NCI-H1048 (cell line): ENCODE measurements around the gene BGN.

Source experiments
- DNase-seq: peaks from one replicate; lab custom pipeline; 2025; lab: John Stamatoyannopoulos, UW

The BGN gene

DNA sequence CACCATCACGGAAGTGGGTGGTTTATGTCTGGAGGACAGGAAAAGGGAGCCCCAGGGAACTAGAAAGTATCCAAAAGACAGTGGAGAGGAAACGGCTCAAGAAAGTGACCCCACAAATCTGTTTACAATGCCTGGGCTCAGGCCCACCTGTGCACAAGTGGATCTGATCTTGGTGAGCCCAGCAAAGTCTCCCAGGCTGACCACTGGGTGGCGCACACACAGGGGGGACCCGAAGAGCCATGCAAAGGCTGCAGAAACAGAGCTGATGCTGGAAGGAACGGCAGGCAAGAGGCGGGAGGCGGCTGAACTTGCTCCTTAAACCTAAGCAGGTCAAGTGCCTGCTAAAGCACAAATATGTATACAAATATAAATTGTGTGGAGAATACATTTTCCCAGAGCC lies 34.0 kb upstream of the BGN start:
- peak; percentile 10 for DNase-seq

DNA sequence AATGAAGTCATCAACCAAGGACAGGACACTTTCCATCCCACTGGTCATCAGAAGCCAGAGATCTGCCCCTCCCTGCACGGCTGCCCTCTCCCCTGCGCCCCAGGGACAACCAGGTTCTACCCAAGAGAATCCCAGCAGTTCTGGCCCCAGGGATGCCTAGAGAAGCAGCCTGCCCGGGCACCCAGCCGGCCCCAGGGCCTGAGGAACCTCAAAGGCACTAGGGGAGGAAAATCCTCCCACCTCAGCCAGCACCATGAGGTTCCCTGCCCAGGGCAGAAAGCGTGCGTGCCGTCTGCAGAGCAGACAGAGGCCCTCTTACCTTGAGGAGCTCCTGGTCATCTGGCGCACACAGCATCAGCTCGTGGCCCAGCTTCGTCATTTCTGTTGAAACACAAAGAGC lies 32.5 kb upstream of the BGN start:
- DNase-seq: no peak

DNA sequence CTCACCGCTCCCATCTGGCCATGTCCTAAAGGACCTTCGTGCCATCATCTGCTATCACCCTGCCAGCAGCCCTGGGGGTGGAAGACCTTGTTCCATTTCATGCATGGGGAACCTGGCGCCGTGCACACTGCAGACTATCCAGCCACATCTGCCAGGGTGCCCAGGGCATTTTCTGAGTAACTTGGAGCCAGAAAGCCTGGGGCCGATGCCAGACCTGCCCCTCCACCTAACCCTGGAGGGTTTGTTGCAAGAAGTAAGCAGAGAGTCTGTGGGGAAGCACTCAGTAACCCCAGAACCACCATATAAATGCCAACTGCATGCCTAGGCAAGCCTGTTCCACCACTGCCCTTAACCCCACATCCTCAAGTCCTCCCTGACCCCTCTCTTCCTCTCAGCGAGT lies 31.7 kb upstream of the BGN start:
- no peak for DNase-seq

DNA sequence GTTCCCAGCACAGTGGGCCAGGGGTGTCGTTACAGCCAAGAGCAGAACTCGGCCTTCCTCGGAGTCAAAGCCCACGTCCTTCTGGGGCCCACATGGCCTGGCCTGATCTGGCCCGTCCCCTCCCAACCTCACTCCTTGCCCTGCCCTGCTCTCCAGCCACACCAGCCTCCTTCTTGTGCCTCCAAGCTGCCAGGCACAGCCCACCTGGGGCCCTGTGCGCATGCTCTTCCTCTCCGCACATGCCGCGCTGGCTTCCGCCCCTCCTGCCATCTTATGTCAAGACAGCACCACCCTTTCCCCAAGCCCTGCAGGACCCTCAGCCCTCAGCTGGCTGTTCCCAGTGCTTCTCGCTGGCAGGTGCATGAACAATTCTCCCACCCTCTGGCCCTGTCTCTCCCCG lies 31.2 kb upstream of the BGN start:
- no peak for DNase-seq

DNA sequence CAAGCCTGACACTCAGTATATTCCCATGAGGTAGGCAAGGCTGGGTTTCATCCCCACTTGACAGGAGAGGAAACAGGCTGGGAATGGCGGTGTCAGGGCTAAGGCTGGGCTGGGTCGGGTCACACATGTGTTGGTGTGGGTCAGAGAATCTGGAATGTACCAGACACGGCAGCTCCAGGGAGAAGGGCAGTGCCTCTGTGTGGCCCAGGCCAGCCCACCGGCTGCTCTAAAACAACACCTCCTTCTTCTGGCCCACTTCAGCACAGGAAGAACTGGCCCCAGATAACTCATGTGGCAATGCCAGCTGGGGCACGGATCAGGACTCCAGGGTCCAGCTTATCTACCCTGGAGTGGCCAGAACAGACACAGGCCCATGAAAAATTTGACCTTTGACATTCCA lies 30.7 kb upstream of the BGN start:
- DNase-seq: no peak

DNA sequence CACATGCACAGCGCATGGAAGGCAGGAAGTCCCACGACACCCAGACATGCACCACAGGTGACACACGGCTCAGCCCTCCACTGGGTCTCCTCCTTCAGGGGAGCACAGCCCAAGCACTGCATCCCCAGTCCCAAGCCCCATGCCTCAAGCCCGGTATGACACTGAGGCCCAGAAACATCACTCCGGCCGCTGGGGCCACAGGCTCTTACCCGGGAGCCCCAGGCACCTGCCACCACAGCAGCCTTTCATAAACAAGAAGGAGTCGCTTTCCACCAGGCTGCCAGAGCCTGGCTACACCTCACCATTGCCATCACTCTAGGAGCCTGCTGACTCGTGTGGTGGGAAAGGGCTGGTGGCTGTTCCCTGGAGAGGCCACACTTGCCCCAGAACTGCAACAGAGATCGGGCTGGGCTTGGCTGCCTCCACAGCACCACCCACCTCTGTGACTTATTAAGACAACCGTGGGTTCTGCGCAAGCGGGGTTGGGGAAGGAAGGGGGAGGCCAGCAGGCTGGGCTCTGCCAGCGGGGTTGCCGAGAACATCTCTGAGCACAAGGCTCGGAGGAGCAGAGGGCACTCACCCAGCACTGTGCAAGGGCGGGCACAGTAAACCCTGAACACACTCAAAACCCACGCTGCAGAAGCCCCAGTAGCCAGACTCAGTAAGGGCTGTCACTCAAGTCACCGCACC lies 28.9 kb upstream of the BGN start:
- DNase-seq: no peak

DNA sequence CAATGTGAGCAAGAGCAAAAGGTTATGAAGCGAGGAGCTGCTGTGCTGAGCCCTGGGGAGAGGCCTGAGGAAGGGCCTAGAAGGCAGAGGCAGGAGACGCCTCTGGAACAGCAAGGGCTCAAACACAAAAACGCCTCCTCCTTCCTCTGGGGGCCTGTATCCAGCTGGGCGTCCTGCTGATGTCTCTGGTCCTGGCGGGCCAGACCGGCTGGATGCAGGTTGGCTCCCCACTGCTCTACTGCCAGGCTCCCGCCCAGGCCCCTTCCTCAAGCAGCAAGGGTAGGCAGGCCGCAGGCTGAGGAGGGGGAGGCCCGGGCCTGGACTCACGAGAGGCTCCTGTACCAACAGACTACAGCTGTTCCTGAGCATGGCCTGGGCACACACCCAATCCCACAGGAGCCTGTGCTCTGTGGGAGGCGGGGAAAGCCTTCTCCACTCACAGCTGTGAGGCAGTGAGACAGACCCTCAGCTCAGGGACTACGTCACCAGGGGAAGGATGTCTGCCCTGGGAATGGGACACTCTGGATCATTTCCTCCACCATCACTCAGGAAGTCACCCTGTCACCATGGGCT lies 26.7 kb upstream of the BGN start:
- DNase-seq: no peak

DNA sequence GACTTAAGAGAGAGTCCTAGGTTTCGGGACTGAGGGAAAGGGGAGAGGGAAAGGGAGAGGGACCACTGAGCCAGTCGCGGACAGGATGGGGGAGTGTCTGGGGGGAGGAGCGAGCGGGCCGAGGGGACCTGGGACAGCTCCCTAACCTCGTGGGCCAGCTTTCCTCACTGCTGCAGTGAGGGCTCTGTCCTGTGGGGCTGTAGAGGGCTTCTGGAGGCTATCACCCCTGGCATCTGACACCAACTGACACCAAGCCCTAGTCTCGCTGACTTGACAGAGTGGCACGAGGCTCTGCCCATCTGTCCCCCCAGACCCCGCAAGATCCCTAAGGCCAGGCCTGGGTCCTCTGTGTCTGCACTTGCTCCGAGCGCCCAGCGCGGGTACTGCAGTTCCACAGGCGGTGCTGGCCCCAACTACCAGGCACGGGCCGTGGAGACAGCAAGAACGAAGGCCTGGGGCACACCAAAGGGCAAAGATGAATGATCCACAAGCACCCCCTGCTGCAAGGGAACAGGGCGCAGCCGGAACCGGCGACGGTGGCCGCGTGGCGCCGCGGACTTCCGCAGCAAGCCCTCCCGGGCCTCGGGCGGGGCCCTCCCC lies 24.9 kb upstream of the BGN start:
- DNase-seq: no peak

DNA sequence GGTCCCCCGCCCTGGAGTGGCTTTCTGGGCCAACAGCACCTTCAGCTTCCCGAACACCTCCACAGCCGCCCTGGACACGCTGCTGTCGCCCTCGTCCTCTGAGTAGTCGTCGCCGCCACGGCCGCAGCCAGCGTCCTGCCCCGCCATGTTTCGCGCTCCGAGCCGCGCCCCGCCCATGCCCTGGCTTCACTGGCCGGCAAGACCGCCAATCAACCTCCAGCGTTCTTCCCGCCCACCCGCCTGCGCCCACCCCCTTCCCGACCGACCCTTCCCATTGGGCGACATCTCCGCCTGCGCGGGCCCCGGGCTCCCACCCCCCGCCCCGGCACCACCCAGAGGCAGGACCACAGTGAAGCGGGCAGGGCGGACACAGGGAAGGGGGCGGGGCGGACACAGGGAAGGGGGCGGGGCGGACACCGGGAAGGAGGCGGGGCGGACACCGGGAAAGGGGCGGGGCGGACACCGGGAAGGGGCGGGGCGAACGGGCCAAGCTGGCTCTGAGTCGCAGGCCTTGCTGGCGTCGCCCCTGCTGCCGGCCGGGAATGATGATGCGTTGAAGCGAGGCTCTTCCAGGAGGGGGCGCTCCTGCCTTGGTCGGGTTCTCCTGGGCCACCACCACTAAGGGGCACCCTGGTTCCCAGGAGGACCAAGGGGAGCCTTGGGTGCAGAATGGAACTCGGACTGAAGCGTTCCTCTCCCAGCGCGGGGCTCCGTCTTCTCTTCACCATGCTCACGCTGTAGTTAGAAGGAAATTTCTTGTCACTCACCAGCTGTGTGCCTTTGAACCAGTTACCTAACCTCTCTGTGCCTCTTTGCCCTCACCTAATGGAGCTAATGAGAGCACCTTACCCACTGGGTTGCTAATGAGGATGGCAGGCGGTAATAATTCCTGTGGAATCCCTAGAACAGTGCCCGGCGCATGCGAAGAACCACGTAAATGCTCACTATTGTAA lies 24.1 kb upstream of the BGN start, which contains the start of gene HAUS7:
Gene HAUS7, minus strand, starts transcription at position 166 of the 953 bp plus-strand sequence. Its CDS starts 19 bp downstream, at position 147.
- peak; percentile 65 for DNase-seq

DNA sequence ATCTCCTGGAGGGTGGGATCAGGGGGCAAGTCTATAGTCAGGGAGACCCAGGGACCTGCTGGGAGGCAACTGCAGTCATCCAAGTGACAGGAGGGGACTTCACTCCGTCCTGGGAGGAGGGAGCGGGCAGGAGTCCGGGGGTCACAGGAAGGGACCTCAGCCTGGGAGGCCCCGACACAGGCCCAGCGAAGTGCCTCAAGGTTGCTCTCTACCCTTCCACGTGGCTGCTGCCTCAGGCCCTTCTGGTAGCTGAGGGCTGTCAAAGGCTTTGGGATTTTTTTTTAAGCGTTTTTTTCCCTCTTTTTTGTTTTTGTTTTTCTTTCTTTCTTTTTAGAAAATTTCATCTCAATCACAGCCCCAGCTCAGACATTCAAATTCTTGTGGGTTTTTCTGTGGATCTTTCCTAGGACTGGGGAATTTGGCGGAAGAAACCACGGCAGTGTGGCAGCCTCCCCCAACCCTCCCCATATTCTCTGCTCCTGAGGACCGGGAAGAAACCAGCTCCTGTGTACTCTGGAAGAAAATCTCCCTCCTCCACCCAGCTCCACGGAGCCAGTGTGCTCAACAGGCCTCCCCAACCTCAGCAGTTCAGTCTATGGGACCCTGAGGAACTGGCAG lies 23.0 kb upstream of the BGN start:
- no peak for DNase-seq

DNA sequence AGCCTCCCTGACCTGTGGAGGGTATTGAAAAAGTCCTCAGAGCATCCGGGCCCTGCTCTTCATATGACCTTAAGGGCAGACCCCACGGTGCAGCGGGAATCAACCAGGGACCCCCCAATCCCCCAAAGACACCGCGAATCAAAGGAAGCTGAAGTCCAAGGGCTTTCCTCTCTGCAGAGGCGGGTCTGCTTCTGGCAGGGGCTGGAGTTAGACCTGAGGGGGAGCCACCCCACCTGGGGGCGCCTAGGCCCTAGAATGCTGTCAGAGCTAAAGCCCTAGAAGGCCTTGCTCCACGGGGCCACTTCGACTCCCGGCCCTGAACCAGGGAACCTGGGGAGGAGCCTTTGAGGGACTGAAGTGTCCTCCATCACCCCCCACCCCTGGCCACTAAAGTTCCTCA lies 21.7 kb upstream of the BGN start:
- no peak for DNase-seq

DNA sequence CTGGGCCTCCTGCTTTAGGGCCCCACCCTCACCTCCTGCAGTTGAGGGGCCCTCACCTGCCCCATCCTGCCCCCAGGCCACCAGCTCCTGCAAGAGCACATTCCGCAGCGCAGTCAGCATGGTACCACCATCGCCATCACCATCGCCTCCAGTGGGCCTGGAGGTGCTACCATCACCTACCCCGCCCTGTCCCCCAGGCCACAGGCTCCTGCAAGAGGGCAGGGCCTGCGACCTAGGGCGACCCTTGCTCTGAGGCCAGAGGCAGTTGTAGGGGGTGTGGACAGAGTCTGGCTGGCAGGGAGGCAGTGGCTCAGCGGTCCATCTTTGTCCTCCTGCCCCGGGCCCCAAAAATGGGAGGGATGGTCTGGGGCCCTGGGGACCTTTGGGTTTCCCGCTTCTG lies 20.5 kb upstream of the BGN start:
- no peak for DNase-seq

DNA sequence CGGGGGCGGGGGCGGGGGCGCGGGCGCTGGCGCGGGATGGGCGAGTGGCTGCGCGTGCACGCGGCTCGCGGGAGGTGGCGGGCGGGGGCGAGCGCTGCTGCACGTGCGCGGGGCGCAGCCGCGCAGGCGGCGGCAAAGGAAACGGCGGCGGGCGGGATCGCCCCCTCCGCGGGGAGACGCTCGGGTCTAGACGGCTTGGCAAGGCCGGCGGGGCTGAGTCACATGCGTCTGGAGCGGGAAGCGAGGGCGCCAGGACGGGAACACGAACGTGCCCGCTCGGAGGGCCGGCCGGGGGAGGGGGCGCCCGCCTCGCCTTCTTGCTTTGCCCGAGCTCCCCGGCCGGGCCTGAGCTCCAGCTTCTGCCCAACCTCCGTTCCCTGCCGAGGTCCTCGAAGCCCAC lies 20.1 kb upstream of the BGN start:
- DNase-seq: no peak

DNA sequence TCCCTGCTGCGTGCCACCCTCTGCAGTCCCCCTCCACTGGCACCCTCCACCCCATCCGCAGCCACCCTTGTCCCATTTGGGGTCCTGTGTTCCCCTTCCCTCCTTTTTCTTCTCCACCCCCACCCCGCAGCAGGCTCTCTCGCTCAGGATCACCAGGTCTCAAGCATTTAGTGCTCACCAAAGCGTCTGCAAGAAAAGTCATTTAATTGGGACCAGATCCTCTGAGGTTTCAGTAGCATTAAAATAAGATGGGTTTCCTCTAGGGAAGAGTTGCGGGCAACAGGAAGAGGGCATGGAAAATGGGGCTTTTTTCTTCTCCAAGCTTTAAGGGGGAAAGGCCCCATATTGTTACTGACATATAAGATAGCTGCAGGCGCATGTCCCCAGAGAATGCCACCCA lies 19.5 kb upstream of the BGN start:
- DNase-seq: no peak

DNA sequence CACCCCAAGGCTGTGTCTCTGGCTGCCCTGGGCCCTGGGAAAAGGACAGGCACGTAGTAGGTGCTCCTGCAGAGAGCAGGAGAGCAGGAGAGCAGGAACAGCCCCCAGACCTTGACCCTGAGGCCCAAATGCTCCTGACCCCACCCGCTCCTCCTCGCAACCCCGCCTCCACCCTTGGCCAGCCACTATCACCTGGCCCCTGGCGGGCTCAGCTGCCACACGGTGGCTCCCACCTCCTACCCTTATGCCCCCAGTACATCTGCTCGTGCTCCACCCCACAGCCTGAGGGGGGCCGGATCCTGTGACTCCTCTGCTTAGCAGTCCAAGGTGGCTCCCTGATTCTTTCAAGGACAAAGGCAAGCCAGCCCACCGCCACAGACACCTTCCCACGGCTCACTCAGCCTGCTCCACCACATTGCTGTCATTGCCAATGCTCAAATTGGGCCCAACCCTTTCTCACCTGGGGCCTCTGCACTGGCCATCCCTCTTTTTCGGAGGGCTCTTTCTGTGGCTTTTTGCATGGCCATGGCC lies 19.0 kb upstream of the BGN start:
- no peak for DNase-seq

DNA sequence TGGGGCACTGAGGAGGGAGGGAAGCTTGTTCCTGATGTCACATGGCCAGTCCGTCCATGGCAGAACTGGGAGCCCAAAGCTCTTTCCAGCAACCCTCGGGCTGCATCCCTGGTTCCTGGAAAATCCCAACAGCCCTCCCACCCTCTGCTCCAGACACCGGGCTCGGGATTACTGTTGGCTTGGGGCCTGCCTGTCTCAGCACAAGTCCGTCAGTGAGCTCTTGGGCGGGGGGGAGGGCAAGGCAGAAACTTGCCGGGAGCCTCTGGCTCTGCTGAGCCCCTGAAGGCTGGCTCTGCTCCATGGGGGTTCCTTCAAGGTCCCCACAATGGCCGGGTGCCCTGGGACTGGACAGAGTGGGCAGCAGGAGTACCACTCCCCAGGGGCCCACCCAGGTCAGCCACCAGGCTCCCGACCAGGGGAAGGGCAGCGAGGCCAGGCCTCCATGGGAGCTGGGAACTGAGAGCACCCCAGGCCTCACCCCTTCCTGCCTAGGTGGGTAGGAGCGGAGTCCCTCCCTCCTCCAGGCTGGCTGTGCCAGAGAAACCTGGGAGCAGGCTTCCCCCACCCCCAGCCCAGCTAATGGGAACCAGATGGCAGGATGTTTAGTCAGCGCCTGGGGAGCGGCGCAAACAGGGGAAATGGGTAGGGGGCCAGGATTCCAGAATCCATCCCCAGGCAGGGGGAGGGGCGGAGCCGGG lies 18.0 kb upstream of the BGN start:
- DNase-seq: no peak

DNA sequence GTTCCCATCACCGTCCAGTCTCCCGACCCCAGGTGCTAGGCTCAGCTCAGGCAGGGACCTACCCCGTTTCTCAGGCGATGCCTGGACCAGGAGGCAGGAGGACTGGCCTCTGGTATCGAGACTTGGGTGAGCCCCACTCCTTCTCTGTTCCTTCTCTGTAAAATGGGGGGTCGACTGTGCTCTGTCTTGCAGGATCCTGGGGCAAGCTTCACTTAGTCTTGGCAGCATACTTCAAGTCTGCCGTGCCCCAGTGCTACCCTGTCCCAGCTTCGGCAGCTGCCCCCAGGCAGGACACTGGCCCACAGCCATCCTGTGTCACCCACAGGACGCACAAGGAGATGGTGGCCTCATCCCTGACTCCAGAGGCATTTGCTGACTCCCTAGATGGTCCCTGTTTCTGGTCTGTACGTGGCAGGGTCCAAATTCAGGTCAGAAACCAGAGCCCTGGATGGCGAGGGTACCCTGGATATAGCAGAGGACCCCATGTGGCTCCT lies 17.4 kb upstream of the BGN start:
- DNase-seq: no peak

DNA sequence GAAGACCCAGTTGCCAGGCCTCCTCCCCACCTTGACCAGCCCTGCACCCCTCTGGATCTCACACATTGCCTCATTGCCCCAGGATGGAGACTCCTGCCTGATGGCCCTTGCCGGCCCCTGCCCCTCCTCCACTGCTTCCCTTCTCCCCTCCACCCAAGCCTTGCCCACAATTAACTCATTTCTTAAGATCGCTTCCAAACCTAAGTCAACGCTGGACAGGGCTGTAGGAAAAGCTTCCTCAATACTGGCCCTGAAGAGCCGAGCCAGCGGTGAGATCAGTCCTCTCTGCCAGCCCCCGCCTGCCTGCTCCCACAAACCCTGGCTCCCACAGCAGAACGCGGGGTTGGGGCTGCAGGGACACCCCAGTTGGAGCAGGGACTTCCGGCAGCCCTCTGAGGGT lies 16.9 kb upstream of the BGN start:
- no peak for DNase-seq

DNA sequence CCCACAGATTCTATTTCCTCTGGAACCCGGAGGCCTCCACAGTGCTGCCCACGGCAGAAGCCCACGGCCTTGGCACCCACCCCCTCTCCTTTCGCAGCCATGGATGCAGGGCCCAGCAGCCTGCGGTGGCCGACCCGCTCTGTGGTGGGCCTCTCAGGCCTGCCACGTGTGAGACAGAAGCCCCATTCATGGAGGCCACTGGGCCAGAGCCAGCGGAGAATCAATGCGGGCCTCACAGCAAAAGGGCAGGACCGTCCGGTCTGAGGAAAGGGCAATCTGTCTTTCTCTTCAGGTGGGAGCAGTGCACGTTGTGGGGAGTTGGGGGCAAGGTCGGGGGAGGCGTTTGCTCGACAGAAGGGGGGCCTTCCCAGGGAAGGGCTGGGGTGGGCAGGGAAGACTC lies 16.0 kb upstream of the BGN start:
- DNase-seq: no peak

DNA sequence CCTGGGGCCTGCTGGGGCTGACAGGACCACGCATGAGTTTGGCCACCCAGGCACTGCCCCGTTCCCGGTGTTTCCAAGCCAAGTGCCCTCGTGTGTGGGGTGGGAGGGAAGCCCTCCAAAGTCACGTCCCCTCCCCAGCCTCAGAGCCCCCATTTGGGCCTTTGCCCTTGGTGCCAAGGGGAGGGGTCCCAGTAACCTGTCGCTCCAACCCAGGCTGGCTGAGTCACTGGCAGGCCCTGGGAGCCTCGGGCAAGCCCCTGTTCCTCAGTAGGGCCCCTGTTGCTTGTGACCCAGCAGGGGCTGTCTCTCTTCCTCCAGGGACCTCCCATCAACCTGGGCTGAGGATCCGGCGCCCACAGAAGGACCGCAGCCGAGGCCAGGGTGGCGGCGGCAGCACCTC lies 13.7 kb upstream of the BGN start:
- no peak for DNase-seq

DNA sequence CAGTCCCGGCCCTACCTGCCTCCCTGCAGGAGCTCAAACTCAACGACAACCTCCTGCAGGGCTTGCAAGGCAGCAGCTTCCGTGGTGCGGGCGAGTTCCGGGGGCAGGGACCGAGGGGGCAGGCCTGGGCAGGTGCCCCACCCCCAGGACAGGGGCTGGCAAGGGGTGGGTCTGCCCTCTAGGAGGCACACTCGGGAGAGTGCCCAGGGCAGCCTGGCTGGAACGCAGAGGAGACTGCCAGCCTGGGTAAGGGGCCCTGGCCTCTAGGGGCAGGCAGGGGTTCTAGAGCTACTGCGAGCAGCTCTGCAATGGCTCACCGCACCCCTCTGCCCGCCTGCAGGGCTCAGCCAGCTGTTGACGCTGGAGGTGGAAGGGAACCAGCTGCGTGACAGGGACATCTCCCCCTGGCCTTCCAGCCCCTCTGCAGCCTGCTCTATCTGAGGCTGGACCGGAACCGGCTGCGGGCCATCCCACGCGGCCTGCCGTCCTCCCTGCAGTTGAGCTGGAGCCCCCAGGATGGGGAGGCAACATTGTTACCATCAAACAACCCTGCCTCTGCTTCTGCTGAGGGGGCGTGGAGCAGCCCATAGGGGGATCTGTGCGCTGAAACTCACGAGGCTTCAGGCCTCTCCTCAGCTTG lies 12.3 kb upstream of the BGN start:
- DNase-seq: no peak
